ENCODE results near the gene FAM237A. TPM values are rescaled to one million over a fixed set of nuclear protein-coding genes. Genes with fewer than 3 reads are reported as not detected.

The FAM237A gene
- total and polyA plus RNA-seq, 10 of the 15 experiments (the other 5 are each of a cell fraction or from before 2014, with no cell fraction given) = not detected

GRCh38 chr2:206670531-206671319, 28.4 kb downstream of the FAM237A start (continued):
- TF ChIP-seq HDAC6 (IDR thresholded peaks at IDR 0.05; ENCODE audit: unreplicated experiment) = no peak
- TF ChIP-seq CREB1 (IDR thresholded peaks at IDR 0.05; ENCODE audit: low read depth) = no peak
- no peak for TF ChIP-seq BMI1 (IDR thresholded peaks at IDR 0.05; ENCODE audit: borderline replicate concordance)
- TF ChIP-seq CBX5 (IDR thresholded peaks at IDR 0.05; ENCODE audit: low read depth) = no peak
- no peak for TF ChIP-seq KAT2A (conservative IDR thresholded peaks at IDR 0.05; ENCODE audit: control insufficient read depth, low read depth, low read length)
- no peak for TF ChIP-seq RBBP5 (conservative IDR thresholded peaks at IDR 0.05)
- no peak for TF ChIP-seq MAX (IDR thresholded peaks at IDR 0.05; ENCODE audit: low read depth, low read length)

GRCh38 chr2:206683546-206683945, 41.3 kb downstream of the FAM237A start:
- ChIA-PET CTCF (interaction anchor here (1.3 kb wide), 1 partner anchor 11 kb away, joined by 3 read pairs; no protein-coding TSS in a partner anchor), SMC1A (ENCODE audit: uncharacterized antibody, unreplicated experiment) (interaction anchor here (1.1 kb wide), 1 partner anchor 127 kb away, joined by 3 read pairs; no protein-coding TSS in a partner anchor), RAD21 (ENCODE audit: unreplicated experiment) (no interaction called here), POLR2A (no interaction called here)
- Histone ChIP-seq H4K20me1 (ENCODE audit: control insufficient read depth, insufficient read depth) (no peaks in the 10 kb centered on the region), H3K4me2 (ENCODE audit: control insufficient read depth, insufficient read depth) (no peak overlapping the region), H3K4me3 (no peak overlapping the region), H2AFZ (ENCODE audit: control insufficient read depth, low read depth, low read length) (no peak overlapping the region), H3K9me3 (replicated peaks; ENCODE audit: control insufficient read depth, insufficient read depth, low read length) (no peaks in the 10 kb centered on the region), H3K79me2 (ENCODE audit: control insufficient read depth, insufficient read depth, low read length) (no peaks in the 10 kb centered on the region), H3K9ac (ENCODE audit: control insufficient read depth, insufficient read depth, low read length) (no peak overlapping the region), H3K36me3 (ENCODE audit: control insufficient read depth in 2 of 2, insufficient read depth in 2 of 2, low read length in 1 of 2) (no peaks in the 10 kb centered on the region), H3K4me1 (ENCODE audit: control insufficient read depth, insufficient read depth, low read length) (no peaks in the 10 kb centered on the region), H3K27ac (ENCODE audit: control insufficient read depth, insufficient read depth) (no peak overlapping the region), H3K27me3 (replicated peaks in 1 of 2; ENCODE audit: control insufficient read depth in 2 of 2, insufficient read depth in 2 of 2, low read length in 1 of 2) (no peaks in the 10 kb centered on the region)
- TF ChIP-seq LARP7 (IDR thresholded peaks at IDR 0.05) (no peak), POLR2AphosphoS5 (IDR thresholded peaks at IDR 0.05; ENCODE audit: low read length) (no peak), MXI1 (IDR thresholded peaks at IDR 0.05; ENCODE audit: low read depth, low read length) (no peak), RELA (IDR thresholded peaks at IDR 0.05; ENCODE audit: borderline replicate concordance, partially characterized antibody) (no peak), TCF12 (IDR thresholded peaks at IDR 0.05; ENCODE audit: low read depth, low read length) (no peak), MEF2A (IDR thresholded peaks at IDR 0.05; ENCODE audit: insufficient read depth, low read depth, low read length) (no peak), FOXK2 (IDR thresholded peaks at IDR 0.05) (no peak), PRDM15 (CRISPR knock-in tag; IDR thresholded peaks at IDR 0.05) (no peak), HCFC1 (IDR thresholded peaks at IDR 0.05; ENCODE audit: low read length) (no peak), BACH1 (IDR thresholded peaks at IDR 0.05; ENCODE audit: borderline replicate concordance) (no peak)
- BruUV-seq (replicated peaks) = no TSS peak
- in situ Hi-C loops (cut with MboI) (no loop called here), intact Hi-C loops (cut with micrococcal nuclease; ENCODE audit: unreplicated experiment) (no loop called here)
- no peak for ATAC-seq
- no peak for FAIRE-seq
- WGBS (ENCODE audit: insufficient coverage, insufficient replicate concordance, low lambda C conversion rate, missing lambda C conversion rate) = 72% methylated on average over 4 of the region's 4 CpGs
- no peak for DNase-seq (ENCODE audit: low read depth, low spot score)
